ENCODE measurements around the gene TROAP. TPM values are rescaled to one million over a fixed set of nuclear protein-coding genes. Genes with fewer than 3 reads are reported as not detected.

The TROAP gene
- total RNA-seq (2022; extraction: Qiagen RNA extraction): 77.8 to 88.1 TPM (median 86.0 TPM) in 5 replicates

GRCh38 chr12:49322708-49323523 lies at the start of gene TROAP:
TSS of gene TROAP (plus strand) at chr12:49323255. CDS start at chr12:49323609, 354 bp downstream.

GRCh38 chr12:49295082-49295936 lies 27.7 kb upstream of the TROAP start, which contains the start of gene PRPH:
TSS of gene PRPH (plus strand) at chr12:49295147. CDS start at chr12:49295201, 54 bp downstream.

GRCh38 chr12:49336645-49337584 lies 13.9 kb downstream of the TROAP start, which contains the start of gene C1QL4:
TSS of gene C1QL4 (minus strand) at chr12:49337188. CDS start at chr12:49336477, 711 bp downstream.

GRCh38 chr12:49346659-49347310 lies 23.7 kb downstream of the TROAP start, which contains the start of gene DNAJC22:
TSS of gene DNAJC22 (plus strand) at chr12:49346888. CDS start at chr12:49348873, 1,985 bp downstream.

GRCh38 chr12:49367381-49368239 lies 44.6 kb downstream of the TROAP start, which contains the start of gene SPATS2:
TSS of gene SPATS2 (plus strand) at chr12:49367462. CDS start at chr12:49461013, 93,551 bp downstream.

Other genes starting within 250 kb of the TROAP start
- gene DHH, start 228.5 kb upstream of the TROAP start, total RNA-seq (2022; extraction: Qiagen RNA extraction): not detected in 5 replicates
- 13.1 to 18.8 TPM (median 16.6 TPM) in 5 replicates for gene LMBR1L, start 212.4 kb upstream of the TROAP start, total RNA-seq (2022; extraction: Qiagen RNA extraction)
- 2,296 to 2,496 TPM (median 2,380 TPM) in 5 replicates for gene TUBA1B, start 191.9 kb upstream of the TROAP start, total RNA-seq (2022; extraction: Qiagen RNA extraction)
- gene TUBA1A, start 134.2 kb upstream of the TROAP start, total RNA-seq (2022; extraction: Qiagen RNA extraction): 195 to 252 TPM (median 234 TPM) in 5 replicates
- 1,559 to 2,017 TPM (median 1,622 TPM) in 5 replicates for gene TUBA1C, start 58.2 kb upstream of the TROAP start, total RNA-seq (2022; extraction: Qiagen RNA extraction)
- 0.82 to 2.1 TPM (median 1.9 TPM) in 5 replicates for gene PRPH, start 28.1 kb upstream of the TROAP start, total RNA-seq (2022; extraction: Qiagen RNA extraction)
- 5.9 to 8.0 TPM (median 6.9 TPM) in 5 replicates for gene C1QL4, start 13.9 kb downstream of the TROAP start, total RNA-seq (2022; extraction: Qiagen RNA extraction)
- gene DNAJC22, start 23.6 kb downstream of the TROAP start, total RNA-seq (2022; extraction: Qiagen RNA extraction): 20.3 to 22.4 TPM (median 21.4 TPM) in 5 replicates
- 27.3 to 35.1 TPM (median 32.6 TPM) in 5 replicates for gene SPATS2, start 44.2 kb downstream of the TROAP start, total RNA-seq (2022; extraction: Qiagen RNA extraction)
- gene KCNH3, start 215.8 kb downstream of the TROAP start, total RNA-seq (2022; extraction: Qiagen RNA extraction): 1.5 to 2.6 TPM (median 2.2 TPM) in 5 replicates
- 61.8 to 68.8 TPM (median 64.9 TPM) in 5 replicates for gene MCRS1, start 244.9 kb downstream of the TROAP start, total RNA-seq (2022; extraction: Qiagen RNA extraction)

Measured in A549 treated with AZD2906 at 1 μM for 4 hours (cell line).